ENCODE data around the gene INO80C. TPM values are rescaled to one million over a fixed set of nuclear protein-coding genes. Genes with fewer than 3 reads are reported as not detected.

Gene INO80C
- total and polyA plus RNA-seq, 7 donors: 3.7 to 44.9 (median 25.5) TPM

DNA sequence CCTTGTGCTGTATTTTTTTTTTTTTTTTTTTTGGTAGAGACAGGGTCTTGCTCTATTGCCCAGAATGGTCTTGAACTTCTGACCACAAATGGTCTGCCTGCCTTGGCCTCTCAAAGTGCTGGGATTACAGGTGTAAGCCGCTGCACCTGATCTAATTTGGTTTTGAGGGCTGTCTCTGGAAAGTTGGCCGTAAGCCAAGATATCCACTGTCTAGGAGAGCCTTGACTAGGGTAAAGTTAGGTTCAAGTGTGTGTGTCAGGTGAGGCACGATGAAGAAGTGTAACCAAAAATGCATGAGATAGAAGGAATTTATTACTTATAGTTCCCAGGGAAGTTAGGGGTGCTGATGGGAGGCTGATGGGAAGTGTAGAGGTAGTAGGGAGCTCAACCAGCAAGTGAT, 46.7 kb downstream of the INO80C start:
- intact Hi-C loops (cut with DNase I): loop anchor here (10.0 kb wide), 1 partner anchor 46 kb away; no protein-coding TSS in a partner anchor
- no peak for DNase-seq
- Histone ChIP-seq H3K4me1 (peaks cover 0 to 5% (median under 1%) of the 10 kb centered on the region in 4 donors), H3K9me3 (no peaks in the 10 kb centered on the region), H3K27me3 (no peaks in the 10 kb centered on the region), H3K27ac (no peak overlapping the region), H3K36me3 (no peaks in the 10 kb centered on the region), H3K4me3 (no peak overlapping the region)
- TF ChIP-seq POLR2AphosphoS5 (IDR thresholded peaks at IDR 0.05) (no peak), EP300 (IDR thresholded peaks at IDR 0.05) (no peak), POLR2A (IDR thresholded peaks at IDR 0.05) (no peak)
- TF ChIP-seq, protein P1, sequence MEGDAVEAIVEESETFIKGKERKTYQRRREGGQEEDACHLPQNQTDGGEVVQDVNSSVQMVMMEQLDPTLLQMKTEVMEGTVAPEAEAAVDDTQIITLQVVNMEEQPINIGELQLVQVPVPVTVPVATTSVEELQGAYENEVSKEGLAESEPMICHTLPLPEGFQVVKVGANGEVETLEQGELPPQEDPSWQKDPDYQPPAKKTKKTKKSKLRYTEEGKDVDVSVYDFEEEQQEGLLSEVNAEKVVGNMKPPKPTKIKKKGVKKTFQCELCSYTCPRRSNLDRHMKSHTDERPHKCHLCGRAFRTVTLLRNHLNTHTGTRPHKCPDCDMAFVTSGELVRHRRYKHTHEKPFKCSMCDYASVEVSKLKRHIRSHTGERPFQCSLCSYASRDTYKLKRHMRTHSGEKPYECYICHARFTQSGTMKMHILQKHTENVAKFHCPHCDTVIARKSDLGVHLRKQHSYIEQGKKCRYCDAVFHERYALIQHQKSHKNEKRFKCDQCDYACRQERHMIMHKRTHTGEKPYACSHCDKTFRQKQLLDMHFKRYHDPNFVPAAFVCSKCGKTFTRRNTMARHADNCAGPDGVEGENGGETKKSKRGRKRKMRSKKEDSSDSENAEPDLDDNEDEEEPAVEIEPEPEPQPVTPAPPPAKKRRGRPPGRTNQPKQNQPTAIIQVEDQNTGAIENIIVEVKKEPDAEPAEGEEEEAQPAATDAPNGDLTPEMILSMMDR (IDR thresholded peaks at IDR 0.05): no peak
- WGBS, 2 donors: 81 to 88% methylated on average over 3 of the region's 3 CpGs

DNA sequence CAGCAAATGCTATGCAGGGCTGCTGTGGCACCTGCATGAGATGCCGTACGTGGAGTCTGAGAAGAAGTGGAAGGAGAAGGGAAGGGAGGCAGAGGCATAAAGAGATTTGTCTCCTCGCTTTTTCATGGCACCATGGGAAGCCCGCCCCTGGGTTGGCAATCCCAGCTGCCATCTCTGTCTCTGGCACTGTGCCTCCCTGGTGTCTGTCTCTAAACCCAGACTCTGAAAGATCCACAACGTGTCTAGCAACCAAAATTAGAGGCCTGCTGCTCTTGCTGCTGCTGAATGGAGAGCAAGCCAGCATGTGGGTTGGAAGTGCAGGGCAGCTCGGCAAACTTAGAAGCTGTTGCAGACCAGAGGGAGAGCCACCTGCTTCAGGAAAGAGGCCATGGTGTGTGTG, 53.1 kb downstream of the INO80C start:
- no peaks in the 10 kb centered on the region for H3K27me3 ChIP-seq
- TF ChIP-seq, protein P1 (IDR thresholded peaks at IDR 0.05): no peak
- H3K27ac ChIP-seq: no peak overlapping the region
- no peak overlapping the region for H3K4me3 ChIP-seq
- H3K4me1 ChIP-seq: peaks cover 0 to 11% (median 0%) of the 10 kb centered on the region in 4 donors
- no peaks in the 10 kb centered on the region for H3K36me3 ChIP-seq
- no peaks in the 10 kb centered on the region for H3K9me3 ChIP-seq
- intact Hi-C loops (cut with DNase I): no loop called here
- WGBS, 2 donors: 90 to 94% methylated on average over 6 of the region's 6 CpGs
- DNase-seq: no peak

DNA sequence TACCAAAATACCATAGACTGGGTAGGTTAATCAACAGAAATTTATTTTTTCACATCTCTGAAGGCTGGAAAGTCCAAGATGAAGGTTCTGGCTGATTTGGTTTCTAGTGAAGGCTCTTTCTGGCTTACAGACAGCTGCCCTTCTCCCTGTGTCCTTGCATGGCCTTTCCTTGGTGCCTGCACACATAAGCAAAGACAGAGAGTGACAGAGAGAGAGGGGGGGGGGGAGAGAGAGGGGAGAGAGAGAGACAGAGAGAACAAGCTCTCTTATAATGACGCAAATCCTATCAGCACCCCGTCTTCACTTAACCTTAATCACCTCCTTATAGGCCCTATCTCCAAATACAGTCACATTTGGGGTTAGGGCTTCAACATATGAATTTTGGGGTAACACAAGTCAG, 53.9 kb downstream of the INO80C start:
- no peaks in the 10 kb centered on the region for H3K9me3 ChIP-seq
- H3K36me3 ChIP-seq: no peaks in the 10 kb centered on the region
- no peaks in the 10 kb centered on the region for H3K27me3 ChIP-seq
- TF ChIP-seq EP300 (IDR thresholded peaks at IDR 0.05) (no peak), POLR2A (IDR thresholded peaks at IDR 0.05) (no peak), POLR2AphosphoS5 (IDR thresholded peaks at IDR 0.05) (no peak)
- TF ChIP-seq, protein P1 (IDR thresholded peaks at IDR 0.05): no peak
- 96 to 98% methylated on average over 2 of the region's 2 CpGs for WGBS, 2 donors
- H3K4me3 ChIP-seq: no peak overlapping the region
- H3K4me1 ChIP-seq: peaks cover 0 to 11% (median 0%) of the 10 kb centered on the region in 4 donors
- no peak overlapping the region for H3K27ac ChIP-seq
- intact Hi-C loops (cut with DNase I): no loop called here
- DNase-seq: no peak

DNA sequence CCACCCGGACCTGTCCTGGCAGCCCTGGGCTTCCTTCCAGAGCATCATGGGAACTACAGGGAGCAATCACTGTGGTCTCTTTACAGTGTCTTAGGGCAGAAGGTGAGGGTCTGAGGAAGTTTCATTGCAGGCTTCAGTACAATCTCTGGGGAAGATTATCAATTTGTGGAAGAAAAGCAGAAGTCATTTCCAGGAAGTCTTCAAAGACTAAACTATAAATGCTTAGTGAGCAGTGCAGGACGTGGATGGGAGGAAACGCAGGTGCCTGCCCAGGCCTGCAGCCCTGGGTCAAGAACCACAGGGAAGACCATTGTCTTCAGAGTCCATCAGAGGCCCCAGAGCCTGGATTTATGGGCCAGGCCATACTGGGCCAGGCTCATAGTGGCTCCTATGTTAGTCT, 54.3 kb downstream of the INO80C start:
- no peak for DNase-seq
- TF ChIP-seq, protein P1 (IDR thresholded peaks at IDR 0.05): no peak
- no peak for TF ChIP-seq EP300 (IDR thresholded peaks at IDR 0.05)
- TF ChIP-seq POLR2AphosphoS5 (IDR thresholded peaks at IDR 0.05): no peak
- TF ChIP-seq POLR2A (IDR thresholded peaks at IDR 0.05): no peak
- no peaks in the 10 kb centered on the region for H3K9me3 ChIP-seq
- H3K27me3 ChIP-seq: no peaks in the 10 kb centered on the region
- H3K27ac ChIP-seq: no peak overlapping the region
- H3K4me1 ChIP-seq: peaks cover 0 to 11% (median 0%) of the 10 kb centered on the region in 4 donors
- intact Hi-C loops (cut with DNase I): no loop called here
- WGBS, 2 donors: 67 to 85% methylated on average over 3 of the region's 3 CpGs
- H3K36me3 ChIP-seq: no peaks in the 10 kb centered on the region
- H3K4me3 ChIP-seq: no peak overlapping the region

DNA sequence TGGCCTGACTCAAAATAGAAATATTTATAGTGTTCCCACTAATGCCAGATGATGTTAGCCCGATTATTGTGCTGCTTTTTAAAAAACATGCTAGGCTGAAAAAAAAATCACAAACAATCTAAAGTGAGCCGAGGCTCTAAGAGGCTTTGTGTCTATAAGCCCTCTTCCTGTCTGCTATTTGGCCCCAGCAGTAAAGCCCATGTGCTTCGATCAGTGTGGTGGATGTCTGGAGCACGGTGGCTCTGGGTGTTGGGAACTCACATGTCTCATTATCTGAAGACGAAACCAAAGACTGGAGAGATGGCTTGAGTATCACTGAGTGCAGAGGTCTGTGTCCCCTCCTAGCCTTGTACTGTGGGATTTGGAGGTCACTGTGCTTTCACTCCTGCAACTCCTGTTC, 55.1 kb downstream of the INO80C start:
- 74 to 84% methylated on average over 5 of the region's 5 CpGs for WGBS, 2 donors
- Histone ChIP-seq H3K4me3 (no peak overlapping the region), H3K27me3 (no peaks in the 10 kb centered on the region), H3K9me3 (no peaks in the 10 kb centered on the region), H3K36me3 (no peaks in the 10 kb centered on the region), H3K4me1 (peaks cover 0 to 11% (median 0%) of the 10 kb centered on the region in 4 donors), H3K27ac (no peak overlapping the region)
- DNase-seq: no peak
- intact Hi-C loops (cut with DNase I): no loop called here
- TF ChIP-seq POLR2A (IDR thresholded peaks at IDR 0.05) (no peak), POLR2AphosphoS5 (IDR thresholded peaks at IDR 0.05) (no peak), EP300 (IDR thresholded peaks at IDR 0.05) (no peak)
- TF ChIP-seq, protein P1 (IDR thresholded peaks at IDR 0.05): no peak

Data from sigmoid colon (tissue), 7 donors.